H1 (cell line): Measurements from ENCODE around the gene RNF31. TPM values are rescaled to one million over a fixed set of nuclear protein-coding genes. Genes with fewer than 3 reads are reported as not detected.

Source experiments
- BCL11A ChIP-seq, 2 experiments: IDR thresholded peaks; one replicate each; pipeline ENCODE4 v1.6.1; 2011; ENCODE audit warnings: low read depth in 2 of 2, low read length in 2 of 2, mild to moderate bottlenecking in 2 of 2
- CBX8 ChIP-seq: fragments of 300-800, 300-1000 bp; sonication (generic); IDR thresholded peaks from 2 replicates; pipeline ENCODE4 v1.7.1; 2016; ENCODE audit warnings: low read depth, low read length, borderline replicate concordance
- FOSL1 ChIP-seq: IDR thresholded peaks from 2 replicates; pipeline ENCODE4 v1.6.1; 2011; ENCODE audit warnings: mild to moderate bottlenecking, low read depth, low read length, moderate library complexity; ENCODE audit not compliant: insufficient read depth
- GABPA ChIP-seq: IDR thresholded peaks from 2 replicates; pipeline ENCODE4 v1.6.1; 2011; ENCODE audit warnings: mild to moderate bottlenecking, low read length, moderate library complexity, borderline replicate concordance; ENCODE audit not compliant: insufficient read depth
- KDM4A ChIP-seq: IDR thresholded peaks from one replicate; pipeline ENCODE4 v1.7.1; 2012; ENCODE audit warnings: low read depth, mild to moderate bottlenecking, moderate library complexity, low read length, inconsistent platforms; ENCODE audit not compliant: severe bottlenecking
- MAFK ChIP-seq: IDR thresholded peaks from 2 replicates; pipeline ENCODE4 v1.6.1; 2012; ENCODE audit warnings: low read depth, mild to moderate bottlenecking, improper control_type of control experiment, low read length
- POLR2AphosphoS5 ChIP-seq: IDR thresholded peaks from 2 replicates; pipeline ENCODE4 v1.6.1; 2011; ENCODE audit warnings: low read depth, low read length
- POU5F1 ChIP-seq: IDR thresholded peaks from 2 replicates; pipeline ENCODE4 v1.6.1; 2011; ENCODE audit warnings: low read depth, mild to moderate bottlenecking, low read length, moderate library complexity
- SP2 ChIP-seq: IDR thresholded peaks from 2 replicates; pipeline ENCODE4 v1.6.1; 2012; ENCODE audit warnings: mild to moderate bottlenecking, low read length, inconsistent platforms
- SP4 ChIP-seq: IDR thresholded peaks from 2 replicates; pipeline ENCODE4 v1.6.1; 2012; ENCODE audit warnings: low read length, inconsistent platforms
- SUZ12 ChIP-seq: fragments of 200-600 bp; sonication (generic); IDR thresholded peaks from 2 replicates; pipeline ENCODE4 v1.6.1; 2012; ENCODE audit warnings: mild to moderate bottlenecking, inconsistent platforms, low read length, moderate library complexity, mixed read lengths
- polyA plus RNA-seq, 7 experiments: library from polyadenylated mRNA; depleted of rRNA in 3 of 7; stranded (reverse) in 5 of 7; unstranded in 2 of 7; fragments of >200 nt in 5 of 7; fragments of 200-250 nt in 2 of 7; gene quantifications; 1 replicate in 5 of 7; 2 replicates in 1 of 7; 4 replicates in 1 of 7; pipeline versions ENCODE4 v1.2.1 to v1.2.3, GENCODE V29; 2011 to 2013; ENCODE audit warnings: missing spikeins in 2 of 7, mixed read lengths in 2 of 7
- total RNA-seq: library from RNA; stranded (reverse); fragmentation: NEBNext Ultra II Directional; extraction: Animal tissue kit (Norgen Biotek cat#: 25700); gene quantifications from 2 replicates; pipeline ENCODE4 v1.2.1, GENCODE V29; 2021
- TF ChIP-seq, protein P1 (sequence below): IDR thresholded peaks from 2 replicates; pipeline ENCODE4 v1.6.1; 2012; ENCODE audit warnings: inconsistent platforms

Gene RNF31
- total and polyA plus RNA-seq, 2 of the 8 experiments (the other 6 are each of a cell fraction or from before 2014, with no cell fraction given): 17.5 to 72.0 TPM

DNA sequence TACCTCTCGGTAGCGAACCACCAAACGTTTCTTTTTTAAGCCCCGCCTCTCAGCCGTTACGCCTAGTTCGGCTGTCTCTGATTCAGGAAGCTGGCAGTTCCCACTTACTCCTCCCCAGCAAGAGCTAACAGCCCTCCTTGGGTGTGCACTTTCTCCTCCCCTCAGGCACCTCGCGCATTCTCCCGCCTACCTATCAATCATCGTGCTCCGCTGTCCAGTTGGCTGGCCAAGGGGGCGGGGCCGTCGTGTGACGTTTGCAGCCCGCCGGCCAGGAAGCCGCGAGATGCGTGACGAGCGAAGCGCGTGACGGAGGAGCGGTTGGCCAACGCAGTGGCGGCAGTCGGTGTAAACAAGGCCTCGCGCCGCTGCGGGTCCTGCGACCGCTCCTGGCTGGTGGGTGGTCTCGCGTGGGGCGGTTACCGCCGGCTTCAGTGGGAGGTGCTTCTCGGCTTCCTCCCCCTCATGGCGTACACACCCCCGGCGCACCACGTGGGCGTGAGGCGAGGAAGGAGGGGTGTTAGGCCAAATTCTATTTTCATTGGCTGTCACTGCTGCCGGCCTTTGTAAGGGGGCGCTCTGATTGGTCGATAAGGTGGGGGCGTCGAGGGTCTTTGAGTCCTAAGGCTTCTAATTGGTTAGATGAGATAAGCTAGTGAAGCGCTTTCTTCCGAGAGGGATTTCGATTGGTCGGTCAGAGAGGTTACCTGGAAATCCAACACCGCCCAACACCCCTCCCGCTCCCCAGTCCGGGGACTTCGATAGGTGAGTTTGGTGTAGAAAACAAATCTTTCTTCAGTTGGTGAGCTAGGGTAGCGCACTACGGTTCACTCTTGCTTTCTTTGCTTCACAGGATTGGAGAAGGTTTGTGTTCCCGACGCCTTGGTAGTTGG, 32.5 kb upstream of the RNF31 start, which contains the start of the genes DCAF11 and NRL (continued):
- TF ChIP-seq POLR2AphosphoS5 (peak; percentile 69), SP4 (peak; percentile 84), MAFK (no peak), SP2 (peak; percentile 73), POU5F1 (no peak), KDM4A (peak; percentile 90), SUZ12 (no peak), GABPA (no peak), CBX8 (no peak), FOSL1 (no peak), BCL11A (IDR thresholded peaks at IDR 0.05; ENCODE audit: low read depth in 2 of 2, low read length in 2 of 2) (no peak)
- TF ChIP-seq, protein P1, sequence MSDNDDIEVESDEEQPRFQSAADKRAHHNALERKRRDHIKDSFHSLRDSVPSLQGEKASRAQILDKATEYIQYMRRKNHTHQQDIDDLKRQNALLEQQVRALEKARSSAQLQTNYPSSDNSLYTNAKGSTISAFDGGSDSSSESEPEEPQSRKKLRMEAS: peak; percentile 94
- TF ChIP-seq, all 59 proteins: peak for 26
